ENCODE measurements around the gene PPM1L.

PPM1L gene

GRCh38 chr3:160828880-160829279 lies 72.8 kb downstream of the PPM1L start (continued):
- no peak for TF ChIP-seq ZFP30 (CRISPR knock-in tag; IDR thresholded peaks at IDR 0.05)

GRCh38 chr3:160829486-160830009 lies 73.5 kb downstream of the PPM1L start:
- TF ChIP-seq OSR1 (CRISPR knock-in tag; IDR thresholded peaks at IDR 0.05) (no peak), GLIS3 (CRISPR knock-in tag; IDR thresholded peaks at IDR 0.05) (no peak), SNAI2 (CRISPR knock-in tag; IDR thresholded peaks at IDR 0.05) (no peak), CREB5 (CRISPR knock-in tag; IDR thresholded peaks at IDR 0.05; ENCODE audit: low read depth) (no peak), RARB (CRISPR knock-in tag; IDR thresholded peaks at IDR 0.05) (no peak), ZNF565 (CRISPR knock-in tag; conservative IDR thresholded peaks at IDR 0.05; ENCODE audit: low read depth) (no peak), ZFP3 (CRISPR knock-in tag; IDR thresholded peaks at IDR 0.05) (no peak), ESRRG (CRISPR knock-in tag; IDR thresholded peaks at IDR 0.05) (no peak), ZC3H10 (CRISPR knock-in tag; IDR thresholded peaks at IDR 0.05) (no peak), PPARA (CRISPR knock-in tag; IDR thresholded peaks at IDR 0.05; ENCODE audit: borderline replicate concordance) (no peak), CSDC2 (CRISPR knock-in tag; IDR thresholded peaks at IDR 0.05) (no peak), ZFP30 (CRISPR knock-in tag; IDR thresholded peaks at IDR 0.05) (no peak), ARNTL (CRISPR knock-in tag; IDR thresholded peaks at IDR 0.05; ENCODE audit: borderline replicate concordance, low read depth) (no peak)
- TF ChIP-seq, protein P1, sequence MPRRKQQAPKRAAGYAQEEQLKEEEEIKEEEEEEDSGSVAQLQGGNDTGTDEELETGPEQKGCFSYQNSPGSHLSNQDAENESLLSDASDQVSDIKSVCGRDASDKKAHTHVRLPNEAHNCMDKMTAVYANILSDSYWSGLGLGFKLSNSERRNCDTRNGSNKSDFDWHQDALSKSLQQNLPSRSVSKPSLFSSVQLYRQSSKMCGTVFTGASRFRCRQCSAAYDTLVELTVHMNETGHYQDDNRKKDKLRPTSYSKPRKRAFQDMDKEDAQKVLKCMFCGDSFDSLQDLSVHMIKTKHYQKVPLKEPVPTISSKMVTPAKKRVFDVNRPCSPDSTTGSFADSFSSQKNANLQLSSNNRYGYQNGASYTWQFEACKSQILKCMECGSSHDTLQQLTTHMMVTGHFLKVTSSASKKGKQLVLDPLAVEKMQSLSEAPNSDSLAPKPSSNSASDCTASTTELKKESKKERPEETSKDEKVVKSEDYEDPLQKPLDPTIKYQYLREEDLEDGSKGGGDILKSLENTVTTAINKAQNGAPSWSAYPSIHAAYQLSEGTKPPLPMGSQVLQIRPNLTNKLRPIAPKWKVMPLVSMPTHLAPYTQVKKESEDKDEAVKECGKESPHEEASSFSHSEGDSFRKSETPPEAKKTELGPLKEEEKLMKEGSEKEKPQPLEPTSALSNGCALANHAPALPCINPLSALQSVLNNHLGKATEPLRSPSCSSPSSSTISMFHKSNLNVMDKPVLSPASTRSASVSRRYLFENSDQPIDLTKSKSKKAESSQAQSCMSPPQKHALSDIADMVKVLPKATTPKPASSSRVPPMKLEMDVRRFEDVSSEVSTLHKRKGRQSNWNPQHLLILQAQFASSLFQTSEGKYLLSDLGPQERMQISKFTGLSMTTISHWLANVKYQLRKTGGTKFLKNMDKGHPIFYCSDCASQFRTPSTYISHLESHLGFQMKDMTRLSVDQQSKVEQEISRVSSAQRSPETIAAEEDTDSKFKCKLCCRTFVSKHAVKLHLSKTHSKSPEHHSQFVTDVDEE (CRISPR knock-in tag; IDR thresholded peaks at IDR 0.05), result no peak
- TF ChIP-seq, protein P2, sequence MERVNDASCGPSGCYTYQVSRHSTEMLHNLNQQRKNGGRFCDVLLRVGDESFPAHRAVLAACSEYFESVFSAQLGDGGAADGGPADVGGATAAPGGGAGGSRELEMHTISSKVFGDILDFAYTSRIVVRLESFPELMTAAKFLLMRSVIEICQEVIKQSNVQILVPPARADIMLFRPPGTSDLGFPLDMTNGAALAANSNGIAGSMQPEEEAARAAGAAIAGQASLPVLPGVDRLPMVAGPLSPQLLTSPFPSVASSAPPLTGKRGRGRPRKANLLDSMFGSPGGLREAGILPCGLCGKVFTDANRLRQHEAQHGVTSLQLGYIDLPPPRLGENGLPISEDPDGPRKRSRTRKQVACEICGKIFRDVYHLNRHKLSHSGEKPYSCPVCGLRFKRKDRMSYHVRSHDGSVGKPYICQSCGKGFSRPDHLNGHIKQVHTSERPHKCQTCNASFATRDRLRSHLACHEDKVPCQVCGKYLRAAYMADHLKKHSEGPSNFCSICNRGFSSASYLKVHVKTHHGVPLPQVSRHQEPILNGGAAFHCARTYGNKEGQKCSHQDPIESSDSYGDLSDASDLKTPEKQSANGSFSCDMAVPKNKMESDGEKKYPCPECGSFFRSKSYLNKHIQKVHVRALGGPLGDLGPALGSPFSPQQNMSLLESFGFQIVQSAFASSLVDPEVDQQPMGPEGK (CRISPR knock-in tag; IDR thresholded peaks at IDR 0.05; ENCODE audit: borderline replicate concordance), result no peak
- TF ChIP-seq, protein P3, sequence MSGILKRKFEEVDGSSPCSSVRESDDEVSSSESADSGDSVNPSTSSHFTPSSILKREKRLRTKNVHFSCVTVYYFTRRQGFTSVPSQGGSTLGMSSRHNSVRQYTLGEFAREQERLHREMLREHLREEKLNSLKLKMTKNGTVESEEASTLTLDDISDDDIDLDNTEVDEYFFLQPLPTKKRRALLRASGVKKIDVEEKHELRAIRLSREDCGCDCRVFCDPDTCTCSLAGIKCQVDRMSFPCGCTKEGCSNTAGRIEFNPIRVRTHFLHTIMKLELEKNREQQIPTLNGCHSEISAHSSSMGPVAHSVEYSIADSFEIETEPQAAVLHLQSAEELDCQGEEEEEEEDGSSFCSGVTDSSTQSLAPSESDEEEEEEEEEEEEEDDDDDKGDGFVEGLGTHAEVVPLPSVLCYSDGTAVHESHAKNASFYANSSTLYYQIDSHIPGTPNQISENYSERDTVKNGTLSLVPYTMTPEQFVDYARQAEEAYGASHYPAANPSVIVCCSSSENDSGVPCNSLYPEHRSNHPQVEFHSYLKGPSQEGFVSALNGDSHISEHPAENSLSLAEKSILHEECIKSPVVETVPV (CRISPR knock-in tag; IDR thresholded peaks at IDR 0.05), result no peak
- TF ChIP-seq, protein P4, sequence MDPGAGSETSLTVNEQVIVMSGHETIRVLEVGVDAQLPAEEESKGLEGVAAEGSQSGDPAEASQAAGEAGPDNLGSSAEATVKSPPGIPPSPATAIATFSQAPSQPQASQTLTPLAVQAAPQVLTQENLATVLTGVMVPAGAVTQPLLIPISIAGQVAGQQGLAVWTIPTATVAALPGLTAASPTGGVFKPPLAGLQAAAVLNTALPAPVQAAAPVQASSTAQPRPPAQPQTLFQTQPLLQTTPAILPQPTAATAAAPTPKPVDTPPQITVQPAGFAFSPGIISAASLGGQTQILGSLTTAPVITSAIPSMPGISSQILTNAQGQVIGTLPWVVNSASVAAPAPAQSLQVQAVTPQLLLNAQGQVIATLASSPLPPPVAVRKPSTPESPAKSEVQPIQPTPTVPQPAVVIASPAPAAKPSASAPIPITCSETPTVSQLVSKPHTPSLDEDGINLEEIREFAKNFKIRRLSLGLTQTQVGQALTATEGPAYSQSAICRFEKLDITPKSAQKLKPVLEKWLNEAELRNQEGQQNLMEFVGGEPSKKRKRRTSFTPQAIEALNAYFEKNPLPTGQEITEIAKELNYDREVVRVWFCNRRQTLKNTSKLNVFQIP (CRISPR knock-in tag; IDR thresholded peaks at IDR 0.05; ENCODE audit: borderline replicate concordance, low read depth), result no peak
- no peak for ATAC-seq

- no peak for TF ChIP-seq ZNF8 (CRISPR knock-in tag; IDR thresholded peaks at IDR 0.05)
- peak; percentile 53 for TF ChIP-seq ISL1 (CRISPR knock-in tag; IDR thresholded peaks at IDR 0.05)
- TF ChIP-seq BACH2 (CRISPR knock-in tag; IDR thresholded peaks at IDR 0.05; ENCODE audit: borderline replicate concordance), result no peak
- TF ChIP-seq, protein P2 (CRISPR knock-in tag; IDR thresholded peaks at IDR 0.05; ENCODE audit: borderline replicate concordance), result no peak
- TF ChIP-seq GLIS3 (CRISPR knock-in tag; IDR thresholded peaks at IDR 0.05), result no peak
- no peak for TF ChIP-seq OSR1 (CRISPR knock-in tag; IDR thresholded peaks at IDR 0.05)
- ATAC-seq, result no peak
Measured at GRCh38 chr3:160830796-160831195, 74.8 kb downstream of the PPM1L start.

Data from SK-N-SH treated with all-trans-retinoic acid at 6 μM for 48 hours (cell line).